Measurements from ENCODE around the gene MCF2L.
"Not testable (repeated sequence)": the region's sequence is repeated elsewhere in the genome, so short reads cannot be mapped to it uniquely, and the experiment has no call there.

Gene MCF2L

DNA sequence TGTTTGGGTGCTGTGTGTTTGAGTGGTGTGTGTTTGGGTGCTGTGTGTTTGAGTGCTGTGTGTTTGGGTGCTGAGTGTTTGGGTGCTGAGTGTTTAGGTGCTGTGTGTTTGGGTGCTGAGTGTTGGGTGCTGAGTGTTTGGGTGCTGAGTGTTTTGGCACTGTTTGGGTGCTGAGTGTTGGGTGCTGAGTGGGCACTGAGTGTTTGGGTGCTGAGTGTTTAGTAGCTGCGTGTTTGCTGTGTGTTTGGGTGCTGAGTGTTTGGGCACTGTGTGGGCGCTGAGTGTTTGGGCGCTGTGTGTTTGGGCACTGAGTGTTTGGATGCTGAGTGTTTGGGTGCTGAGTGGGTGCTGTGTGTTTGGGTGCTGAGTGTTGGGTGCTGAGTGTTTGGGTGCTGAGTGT, 88.5 kb downstream of the MCF2L start:
- not testable (repeated sequence) for H2BK5ac ChIP-seq (ENCODE audit: low read length); H3K27ac ChIP-seq (replicated peaks; ENCODE audit: low read length); H3K9ac ChIP-seq (ENCODE audit: low read depth, low read length, poor library complexity); H2AFZ ChIP-seq (ENCODE audit: low read length); H4K91ac ChIP-seq (ENCODE audit: low read depth, low read length, poor library complexity); H2AK5ac ChIP-seq (ENCODE audit: low read depth, low read length); H3K79me1 ChIP-seq (ENCODE audit: low read depth, low read length); H3K4me1 ChIP-seq (ENCODE audit: control insufficient read depth in 2 of 2, insufficient read depth in 1 of 2, low read depth in 1 of 2, low read length in 2 of 2); H3K14ac ChIP-seq (ENCODE audit: low read length); H3K27me3 ChIP-seq (ENCODE audit: control insufficient read depth in 3 of 3, insufficient read depth in 3 of 3, low read depth in 1 of 3, low read length in 3 of 3); H3K18ac ChIP-seq (ENCODE audit: low read length); H2BK12ac ChIP-seq (ENCODE audit: low read length); H3K36me3 ChIP-seq (replicated peaks in 1 of 2; ENCODE audit: control insufficient read depth in 2 of 2, insufficient read depth in 2 of 2, low read length in 2 of 2); DNase-seq (ENCODE audit: low spot score); H4K8ac ChIP-seq (ENCODE audit: low read depth, low read length); H2BK120ac ChIP-seq (ENCODE audit: low read depth, low read length); H3K23ac ChIP-seq (ENCODE audit: low read depth, low read length, poor library complexity); H3K4me2 ChIP-seq (ENCODE audit: insufficient read depth, low read length, poor library complexity, severe bottlenecking); H2BK15ac ChIP-seq (ENCODE audit: low read length); H3K4me3 ChIP-seq (ENCODE audit: low read length in 2 of 2); H3K4ac ChIP-seq (ENCODE audit: low read length)
- WGBS, 2 donors (ENCODE audit: extremely low coverage in 2 of 2, insufficient read length in 2 of 2, insufficient replicate concordance in 1 of 2), result no CpG with 5 or more reads among the region's 3 CpGs
- peaks cover 8 to 17% of the 10 kb centered on the region in 2 donors for H3K9me3 ChIP-seq (replicated peaks in 1 of 2; ENCODE audit: control insufficient read depth in 2 of 2, insufficient read depth in 1 of 2, low read depth in 1 of 2, low read length in 2 of 2)

DNA sequence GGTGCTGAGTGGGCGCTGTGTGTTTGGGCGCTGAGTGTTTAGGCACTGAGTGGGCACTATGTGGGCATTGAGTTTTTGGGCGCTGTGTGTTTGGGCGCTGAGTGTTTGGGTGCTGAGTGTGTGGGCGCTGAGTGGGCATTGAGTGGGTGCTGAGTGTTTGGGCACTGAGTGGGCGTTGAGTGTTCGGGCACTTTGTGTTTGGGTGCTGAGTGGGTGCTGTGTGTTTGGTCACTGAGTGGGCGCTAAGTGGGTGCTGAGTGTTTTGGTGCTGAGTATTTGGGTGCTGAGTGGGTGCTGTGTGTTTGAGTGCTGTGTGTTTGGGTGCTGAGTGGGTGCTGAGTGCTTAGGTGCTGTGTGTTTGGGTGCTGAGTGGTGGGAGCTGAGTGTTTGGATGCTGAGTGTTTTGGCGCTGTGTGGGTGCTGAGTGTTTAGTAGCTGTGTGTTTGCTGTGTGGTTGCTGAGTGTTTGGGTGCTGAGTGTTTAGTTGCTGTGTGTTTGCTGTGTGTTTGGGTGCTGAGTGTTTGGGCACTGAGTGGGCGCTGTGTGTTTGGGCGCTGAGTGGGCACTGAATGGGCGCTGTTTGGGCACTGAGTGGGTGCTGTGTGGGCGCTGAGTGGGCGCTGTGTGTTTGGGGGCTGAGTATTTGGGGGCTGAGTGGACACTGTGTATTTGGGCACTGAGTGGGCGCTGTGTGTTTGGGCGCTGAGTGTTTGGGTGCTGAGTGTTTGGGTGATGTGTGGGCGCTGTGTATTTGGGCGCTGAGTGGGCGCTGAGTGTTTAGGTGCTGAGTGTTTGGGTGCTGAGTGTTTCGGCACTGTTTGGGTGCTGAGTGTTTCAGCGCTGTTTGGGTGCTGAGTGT, 89.3 kb downstream of the MCF2L start:
- no peaks in the 10 kb centered on the region for H3K27me3 ChIP-seq (ENCODE audit: control insufficient read depth in 3 of 3, insufficient read depth in 3 of 3, low read depth in 1 of 3, low read length in 3 of 3)
- H3K36me3 ChIP-seq (replicated peaks in 1 of 2; ENCODE audit: control insufficient read depth in 2 of 2, insufficient read depth in 2 of 2, low read length in 2 of 2), result peaks cover 2 to 3% of the 10 kb centered on the region in 2 donors
- DNase-seq (ENCODE audit: low spot score), result no peak
- H3K4me3 ChIP-seq (ENCODE audit: low read length in 2 of 2), result peak overlapping the region in 1 of 2 donors; percentile 59
- no peak overlapping the region for H3K23ac ChIP-seq (ENCODE audit: low read depth, low read length, poor library complexity)
- H2BK5ac ChIP-seq (ENCODE audit: low read length), result no peak overlapping the region
- no peak overlapping the region for H2BK12ac ChIP-seq (ENCODE audit: low read length)
- H2AFZ ChIP-seq (ENCODE audit: low read length), result no peak overlapping the region
- no peak overlapping the region for H2BK120ac ChIP-seq (ENCODE audit: low read depth, low read length)
- no peaks in the 10 kb centered on the region for H3K79me1 ChIP-seq (ENCODE audit: low read depth, low read length)
- no CpG with 5 or more reads among the region's 21 CpGs for WGBS, 2 donors (ENCODE audit: extremely low coverage in 2 of 2, insufficient read length in 2 of 2, insufficient replicate concordance in 1 of 2)
- no peak overlapping the region for H3K4me2 ChIP-seq (ENCODE audit: insufficient read depth, low read length, poor library complexity, severe bottlenecking)
- H2AK5ac ChIP-seq (ENCODE audit: low read depth, low read length), result no peak overlapping the region
- H3K4ac ChIP-seq (ENCODE audit: low read length), result no peak overlapping the region
- no peak overlapping the region for H4K91ac ChIP-seq (ENCODE audit: low read depth, low read length, poor library complexity)
- no peak overlapping the region for H2BK15ac ChIP-seq (ENCODE audit: low read length)
- H3K9ac ChIP-seq (ENCODE audit: low read depth, low read length, poor library complexity), result no peak overlapping the region
- H3K27ac ChIP-seq (replicated peaks; ENCODE audit: low read length), result no peak overlapping the region
- no peak overlapping the region for H3K18ac ChIP-seq (ENCODE audit: low read length)
- H3K4me1 ChIP-seq (ENCODE audit: control insufficient read depth in 2 of 2, insufficient read depth in 1 of 2, low read depth in 1 of 2, low read length in 2 of 2), result peaks cover 4 to 6% of the 10 kb centered on the region in 2 donors
- H3K14ac ChIP-seq (ENCODE audit: low read length), result no peak overlapping the region
- peaks cover 8 to 17% of the 10 kb centered on the region in 2 donors for H3K9me3 ChIP-seq (replicated peaks in 1 of 2; ENCODE audit: control insufficient read depth in 2 of 2, insufficient read depth in 1 of 2, low read depth in 1 of 2, low read length in 2 of 2)
- H4K8ac ChIP-seq (ENCODE audit: low read depth, low read length), result no peak overlapping the region

DNA sequence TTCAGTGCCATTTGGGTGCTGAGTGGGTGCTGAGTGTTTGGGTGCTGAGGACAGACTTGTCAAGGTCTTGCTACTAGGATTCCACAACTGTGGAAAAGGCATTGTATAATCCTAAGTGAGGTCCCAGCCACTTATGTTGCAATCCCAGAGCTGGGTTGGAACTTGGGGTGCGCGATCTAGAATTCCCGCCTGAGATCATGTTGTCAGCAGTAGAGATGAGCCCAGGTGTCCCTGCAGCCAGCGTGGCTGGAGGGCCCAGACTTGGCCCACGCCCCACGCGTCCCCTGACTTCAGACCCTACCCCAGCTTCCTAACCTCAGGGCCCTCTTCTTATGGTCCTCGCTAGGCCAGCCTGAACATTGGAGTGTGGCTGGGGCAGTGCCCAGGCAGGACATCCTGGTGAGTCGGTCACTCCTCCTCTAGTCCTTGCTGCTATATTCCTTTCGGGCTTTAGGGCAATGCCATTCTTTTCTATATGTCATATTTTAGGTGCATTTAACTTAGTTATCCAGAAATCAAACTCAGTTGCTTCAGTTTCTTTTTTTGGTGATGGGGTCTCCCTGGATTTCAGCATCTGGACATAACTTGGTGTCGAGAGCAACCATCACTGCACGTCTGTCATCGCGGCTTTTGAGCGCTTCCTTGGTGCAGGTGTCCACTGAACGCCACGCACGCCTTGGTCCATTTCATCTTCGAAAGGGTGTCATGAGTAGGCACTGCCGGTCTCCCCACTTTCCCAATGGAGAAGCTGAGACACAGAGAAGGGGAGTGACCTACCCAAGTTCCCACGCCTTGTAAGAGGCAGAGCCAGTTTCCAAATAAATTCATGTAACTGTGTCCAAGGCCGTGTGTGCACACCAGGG, 90.2 kb downstream of the MCF2L start:
- Histone ChIP-seq H3K4ac (ENCODE audit: low read length) (no peak overlapping the region), H3K14ac (ENCODE audit: low read length) (no peak overlapping the region), H2AK5ac (ENCODE audit: low read depth, low read length) (no peak overlapping the region), H2BK15ac (ENCODE audit: low read length) (no peak overlapping the region), H3K4me1 (ENCODE audit: control insufficient read depth in 2 of 2, insufficient read depth in 1 of 2, low read depth in 1 of 2, low read length in 2 of 2) (peaks cover 4 to 6% of the 10 kb centered on the region in 2 donors), H3K27me3 (ENCODE audit: control insufficient read depth in 3 of 3, insufficient read depth in 3 of 3, low read depth in 1 of 3, low read length in 3 of 3) (no peaks in the 10 kb centered on the region), H3K4me3 (ENCODE audit: low read length in 2 of 2) (no peak overlapping the region), H2BK5ac (ENCODE audit: low read length) (no peak overlapping the region), H4K8ac (ENCODE audit: low read depth, low read length) (no peak overlapping the region), H3K9me3 (replicated peaks in 1 of 2; ENCODE audit: control insufficient read depth in 2 of 2, insufficient read depth in 1 of 2, low read depth in 1 of 2, low read length in 2 of 2) (peaks cover 8 to 17% of the 10 kb centered on the region in 2 donors), H2BK12ac (ENCODE audit: low read length) (no peak overlapping the region), H4K91ac (ENCODE audit: low read depth, low read length, poor library complexity) (no peak overlapping the region), H2AFZ (ENCODE audit: low read length) (no peak overlapping the region), H3K4me2 (ENCODE audit: insufficient read depth, low read length, poor library complexity, severe bottlenecking) (no peak overlapping the region), H3K79me1 (ENCODE audit: low read depth, low read length) (no peaks in the 10 kb centered on the region), H3K23ac (ENCODE audit: low read depth, low read length, poor library complexity) (no peak overlapping the region), H3K9ac (ENCODE audit: low read depth, low read length, poor library complexity) (no peak overlapping the region), H2BK120ac (ENCODE audit: low read depth, low read length) (no peak overlapping the region), H3K36me3 (replicated peaks in 1 of 2; ENCODE audit: control insufficient read depth in 2 of 2, insufficient read depth in 2 of 2, low read length in 2 of 2) (peaks cover 3 to 5% of the 10 kb centered on the region in 2 donors), H3K18ac (ENCODE audit: low read length) (no peak overlapping the region), H3K27ac (replicated peaks; ENCODE audit: low read length) (no peak overlapping the region)
- WGBS, 2 donors (ENCODE audit: extremely low coverage in 2 of 2, insufficient read length in 2 of 2, insufficient replicate concordance in 1 of 2), result no CpG with 5 or more reads among the region's 22 CpGs
- no peak for DNase-seq (ENCODE audit: low spot score)

DNA sequence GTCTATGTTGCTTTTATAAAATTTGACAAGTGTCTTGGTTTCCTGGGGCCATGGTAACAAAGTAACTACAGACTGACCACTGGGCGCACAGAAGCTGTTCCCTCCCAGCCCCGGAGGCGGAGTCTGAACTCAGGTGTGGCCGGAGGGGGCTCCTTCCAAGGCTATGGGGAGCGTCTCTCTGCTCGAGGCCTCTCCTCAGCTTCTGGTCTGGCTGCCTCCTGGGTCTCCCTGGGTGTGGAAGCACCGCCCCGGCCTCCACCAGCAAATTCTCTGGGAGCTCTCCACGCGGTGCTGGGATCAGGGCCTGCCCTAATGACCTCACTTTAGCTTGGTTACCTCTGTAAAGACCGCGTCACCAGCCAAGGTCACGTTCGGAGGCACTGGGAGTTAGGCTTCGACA, 90.9 kb downstream of the MCF2L start:
- Histone ChIP-seq H2BK120ac (ENCODE audit: low read depth, low read length) (no peak overlapping the region), H2BK5ac (ENCODE audit: low read length) (no peak overlapping the region), H3K18ac (ENCODE audit: low read length) (peak overlapping the region; percentile 38), H2BK15ac (ENCODE audit: low read length) (no peak overlapping the region), H3K9ac (ENCODE audit: low read depth, low read length, poor library complexity) (peak overlapping the region; percentile 10), H3K4me2 (ENCODE audit: insufficient read depth, low read length, poor library complexity, severe bottlenecking) (no peak overlapping the region), H4K91ac (ENCODE audit: low read depth, low read length, poor library complexity) (no peak overlapping the region), H3K4me3 (ENCODE audit: low read length in 2 of 2) (no peak overlapping the region), H3K4ac (ENCODE audit: low read length) (no peak overlapping the region), H3K4me1 (ENCODE audit: control insufficient read depth in 2 of 2, insufficient read depth in 1 of 2, low read depth in 1 of 2, low read length in 2 of 2) (peaks cover 4 to 8% of the 10 kb centered on the region in 2 donors), H2AFZ (ENCODE audit: low read length) (no peak overlapping the region), H3K36me3 (replicated peaks in 1 of 2; ENCODE audit: control insufficient read depth in 2 of 2, insufficient read depth in 2 of 2, low read length in 2 of 2) (peaks cover 6 to 9% of the 10 kb centered on the region in 2 donors), H3K27me3 (ENCODE audit: control insufficient read depth in 3 of 3, insufficient read depth in 3 of 3, low read depth in 1 of 3, low read length in 3 of 3) (no peaks in the 10 kb centered on the region), H3K14ac (ENCODE audit: low read length) (no peak overlapping the region), H2BK12ac (ENCODE audit: low read length) (no peak overlapping the region), H2AK5ac (ENCODE audit: low read depth, low read length) (no peak overlapping the region), H3K23ac (ENCODE audit: low read depth, low read length, poor library complexity) (no peak overlapping the region), H3K27ac (replicated peaks; ENCODE audit: low read length) (no peak overlapping the region), H3K79me1 (ENCODE audit: low read depth, low read length) (no peaks in the 10 kb centered on the region), H4K8ac (ENCODE audit: low read depth, low read length) (no peak overlapping the region), H3K9me3 (replicated peaks in 1 of 2; ENCODE audit: control insufficient read depth in 2 of 2, insufficient read depth in 1 of 2, low read depth in 1 of 2, low read length in 2 of 2) (peaks cover 8 to 17% of the 10 kb centered on the region in 2 donors)
- no CpG with 5 or more reads among the region's 15 CpGs for WGBS, 2 donors (ENCODE audit: extremely low coverage in 2 of 2, insufficient read length in 2 of 2, insufficient replicate concordance in 1 of 2)
- DNase-seq (ENCODE audit: low spot score), result no peak

All from neuronal stem cell (in vitro differentiated cells).